Measurements from ENCODE around the gene SCT. TPM values are rescaled to one million over a fixed set of nuclear protein-coding genes. Genes with fewer than 3 reads are reported as not detected.
A peak's percentile ranks its signal among the peaks of the same experiment; 100 is the strongest.

The SCT gene
- polyA plus RNA-seq, 3 donors, result not detected

DNA sequence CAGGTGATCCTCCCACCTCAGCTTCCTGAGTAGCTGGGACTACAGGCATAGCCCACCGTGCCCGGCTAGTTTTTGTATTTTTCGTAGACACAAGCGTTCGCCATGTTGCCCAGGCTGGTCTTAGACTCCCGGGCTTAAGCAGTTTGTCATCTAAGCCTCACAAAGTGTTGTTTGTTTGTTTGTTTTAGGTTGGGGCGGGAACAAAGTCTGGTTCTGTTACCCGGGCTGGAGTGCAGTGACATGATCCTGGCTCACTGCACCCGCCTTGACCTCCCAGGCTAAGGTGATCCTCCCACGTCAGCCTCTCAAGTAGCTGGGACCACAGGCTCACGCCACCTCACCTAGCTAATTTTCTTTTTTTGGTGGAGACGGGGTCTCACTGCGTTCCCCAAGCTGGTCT lies 23.8 kb downstream of the SCT start:
- H3K4me1 Mint-ChIP-seq, result no peaks in the 10 kb centered on the region
- TF ChIP-seq, protein P1, sequence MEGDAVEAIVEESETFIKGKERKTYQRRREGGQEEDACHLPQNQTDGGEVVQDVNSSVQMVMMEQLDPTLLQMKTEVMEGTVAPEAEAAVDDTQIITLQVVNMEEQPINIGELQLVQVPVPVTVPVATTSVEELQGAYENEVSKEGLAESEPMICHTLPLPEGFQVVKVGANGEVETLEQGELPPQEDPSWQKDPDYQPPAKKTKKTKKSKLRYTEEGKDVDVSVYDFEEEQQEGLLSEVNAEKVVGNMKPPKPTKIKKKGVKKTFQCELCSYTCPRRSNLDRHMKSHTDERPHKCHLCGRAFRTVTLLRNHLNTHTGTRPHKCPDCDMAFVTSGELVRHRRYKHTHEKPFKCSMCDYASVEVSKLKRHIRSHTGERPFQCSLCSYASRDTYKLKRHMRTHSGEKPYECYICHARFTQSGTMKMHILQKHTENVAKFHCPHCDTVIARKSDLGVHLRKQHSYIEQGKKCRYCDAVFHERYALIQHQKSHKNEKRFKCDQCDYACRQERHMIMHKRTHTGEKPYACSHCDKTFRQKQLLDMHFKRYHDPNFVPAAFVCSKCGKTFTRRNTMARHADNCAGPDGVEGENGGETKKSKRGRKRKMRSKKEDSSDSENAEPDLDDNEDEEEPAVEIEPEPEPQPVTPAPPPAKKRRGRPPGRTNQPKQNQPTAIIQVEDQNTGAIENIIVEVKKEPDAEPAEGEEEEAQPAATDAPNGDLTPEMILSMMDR (IDR thresholded peaks at IDR 0.05), result no peak
- H3K4me2 ChIP-seq (replicated peaks; ENCODE audit: extremely low read depth, low read length, poor library complexity, severe bottlenecking), result no peak overlapping the region
- no peaks in the 10 kb centered on the region for H3K4me1 ChIP-seq (ENCODE audit: control insufficient read depth in 1 of 2, insufficient read depth in 2 of 2, low read length in 2 of 2)
- H4K20me1 ChIP-seq (ENCODE audit: insufficient read depth, low read length), result peaks cover 28% of the 10 kb centered on the region
- no peak overlapping the region for H3K4me3 ChIP-seq (replicated peaks in 1 of 3; ENCODE audit: low read depth in 2 of 3, low read length in 3 of 3)
- intact Hi-C loops (cut with micrococcal nuclease), result no loop called here
- H3K36me3 Mint-ChIP-seq, result peaks cover 67 to 95% of the 10 kb centered on the region in 2 donors
- DNase-seq, result no peak
- H3K4me3 Mint-ChIP-seq, result no peak overlapping the region
- H3K36me3 ChIP-seq (replicated peaks in 1 of 2; ENCODE audit: control insufficient read depth in 1 of 2, insufficient read depth in 2 of 2, low read length in 2 of 2), result peaks cover 83 to 94% of the 10 kb centered on the region in 2 donors
- no peak overlapping the region for H3K9ac ChIP-seq (ENCODE audit: insufficient read depth, low read length, poor library complexity, severe bottlenecking)
- H3K27me3 Mint-ChIP-seq (ENCODE audit: low read depth in 3 of 3), result peaks cover 0 to 2% (median 0%) of the 10 kb centered on the region in 3 donors
- no peaks in the 10 kb centered on the region for H3K9me3 Mint-ChIP-seq
- no peak overlapping the region for H3K27ac ChIP-seq (ENCODE audit: low read depth in 1 of 2, low read length in 2 of 2)
- no peak overlapping the region for H2AFZ ChIP-seq (ENCODE audit: insufficient read depth, low read depth, low read length, poor library complexity, severe bottlenecking)
- H3K27me3 ChIP-seq (ENCODE audit: control insufficient read depth in 2 of 2, insufficient read depth in 2 of 2, low read length in 2 of 2), result no peaks in the 10 kb centered on the region
- WGBS (ENCODE audit: insufficient coverage), result 96% methylated on average over 8 of the region's 13 CpGs
- H3K27ac Mint-ChIP-seq, result peak overlapping the region in 1 of 7 donors; percentile 15
- no peaks in the 10 kb centered on the region for H3K9me3 ChIP-seq (replicated peaks in 1 of 2; ENCODE audit: control insufficient read depth in 1 of 2, insufficient read depth in 1 of 2, low read length in 2 of 2)
- H3K79me2 ChIP-seq (ENCODE audit: insufficient read depth, low read length), result no peaks in the 10 kb centered on the region

DNA sequence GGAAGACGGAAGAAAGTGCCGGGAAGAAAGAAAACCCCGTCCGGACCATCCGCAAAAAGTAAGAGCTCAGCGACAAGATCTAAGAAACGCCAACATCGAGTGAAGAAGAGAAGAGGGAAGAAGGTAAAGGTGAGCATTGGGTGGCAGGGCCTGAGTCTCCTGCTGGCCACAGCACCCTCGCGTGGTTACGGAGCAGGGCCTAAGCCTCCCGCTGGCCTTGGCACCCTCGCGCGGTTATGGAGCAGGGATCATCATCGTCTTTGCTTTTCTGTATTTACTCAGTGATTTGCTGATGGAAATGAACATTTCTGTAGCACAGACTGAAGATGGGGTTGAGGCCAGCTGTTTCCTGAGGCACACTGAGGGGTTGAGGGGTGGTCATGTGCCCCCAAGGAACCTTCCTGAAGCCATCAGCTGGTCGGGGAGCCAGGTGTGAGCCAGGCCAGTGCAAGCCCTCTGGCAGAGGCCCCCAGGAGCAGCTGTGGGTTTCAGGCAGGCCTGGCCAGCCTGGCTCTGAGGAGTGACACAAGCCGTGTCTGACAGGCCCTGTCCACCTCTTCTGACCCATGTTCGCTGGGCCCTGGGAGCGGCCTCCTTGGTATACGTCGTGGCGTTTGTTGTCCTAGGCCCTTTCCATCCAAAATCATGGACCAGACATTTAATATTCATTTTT lies 25.3 kb downstream of the SCT start:
- Histone ChIP-seq H3K36me3 (replicated peaks in 1 of 2; ENCODE audit: control insufficient read depth in 1 of 2, insufficient read depth in 2 of 2, low read length in 2 of 2) (peaks cover 85 to 93% of the 10 kb centered on the region in 2 donors), H3K9ac (ENCODE audit: insufficient read depth, low read length, poor library complexity, severe bottlenecking) (no peak overlapping the region), H3K4me3 (replicated peaks in 1 of 3; ENCODE audit: low read depth in 2 of 3, low read length in 3 of 3) (no peak overlapping the region), H3K79me2 (ENCODE audit: insufficient read depth, low read length) (no peaks in the 10 kb centered on the region), H3K9me3 (replicated peaks in 1 of 2; ENCODE audit: control insufficient read depth in 1 of 2, insufficient read depth in 1 of 2, low read length in 2 of 2) (no peaks in the 10 kb centered on the region), H3K27me3 (ENCODE audit: control insufficient read depth in 2 of 2, insufficient read depth in 2 of 2, low read length in 2 of 2) (no peaks in the 10 kb centered on the region), H3K4me1 (ENCODE audit: control insufficient read depth in 1 of 2, insufficient read depth in 2 of 2, low read length in 2 of 2) (no peaks in the 10 kb centered on the region), H3K27ac (ENCODE audit: low read depth in 1 of 2, low read length in 2 of 2) (no peak overlapping the region), H2AFZ (ENCODE audit: insufficient read depth, low read depth, low read length, poor library complexity, severe bottlenecking) (no peak overlapping the region), H4K20me1 (ENCODE audit: insufficient read depth, low read length) (peaks cover 40% of the 10 kb centered on the region), H3K4me2 (replicated peaks; ENCODE audit: extremely low read depth, low read length, poor library complexity, severe bottlenecking) (no peak overlapping the region)
- WGBS (ENCODE audit: insufficient coverage), result 94% methylated on average over 17 of the region's 23 CpGs
- no peaks in the 10 kb centered on the region for H3K4me1 Mint-ChIP-seq
- intact Hi-C loops (cut with micrococcal nuclease), result no loop called here
- peak overlapping the region in 1 of 7 donors; percentile 0 for H3K27ac Mint-ChIP-seq
- H3K27me3 Mint-ChIP-seq (ENCODE audit: low read depth in 3 of 3), result peaks cover 0 to 2% (median 0%) of the 10 kb centered on the region in 3 donors
- H3K9me3 Mint-ChIP-seq, result no peaks in the 10 kb centered on the region
- TF ChIP-seq, protein P1 (IDR thresholded peaks at IDR 0.05), result no peak
- peaks cover 65 to 95% of the 10 kb centered on the region in 2 donors for H3K36me3 Mint-ChIP-seq
- H3K4me3 Mint-ChIP-seq, result peak overlapping the region in 1 of 2 donors; percentile 0
- no peak for DNase-seq
